ENCODE data around the gene CTBS.
"Not testable (repeated sequence)": the region's sequence is repeated elsewhere in the genome, so short reads cannot be mapped to it uniquely, and the experiment has no call there.

The CTBS gene

DNA sequence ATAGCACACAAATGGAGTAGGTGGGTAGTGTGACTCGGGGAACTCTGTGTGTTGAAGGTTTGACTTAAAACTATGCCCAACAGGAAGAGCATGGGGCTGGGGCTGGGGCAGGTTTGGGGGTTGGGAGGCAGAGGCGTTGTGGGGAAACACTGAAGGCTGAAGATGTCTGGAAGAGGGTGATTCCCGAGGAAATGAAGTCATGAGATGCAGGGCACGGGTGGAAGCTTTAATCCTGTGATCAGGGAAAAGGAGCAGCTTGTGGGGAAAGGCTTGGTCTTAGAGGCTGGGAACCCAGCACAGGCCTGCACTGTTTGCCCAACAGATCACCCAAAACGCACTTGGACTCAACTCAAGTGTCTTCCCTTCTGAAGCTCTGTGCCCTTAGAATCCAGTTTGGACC is 26.6 kb upstream of the CTBS start:
- H3K36me3 Mint-ChIP-seq (ENCODE audit: low read depth), result peaks cover 1% of the 10 kb centered on the region
- H3K27me3 Mint-ChIP-seq (ENCODE audit: low read depth), result no peaks in the 10 kb centered on the region
- no peak overlapping the region for H3K4me3 Mint-ChIP-seq
- peaks cover 22% of the 10 kb centered on the region for H3K9me3 Mint-ChIP-seq
- H3K27ac Mint-ChIP-seq, result no peak overlapping the region
- peaks cover 13% of the 10 kb centered on the region for H3K4me1 Mint-ChIP-seq (ENCODE audit: low read depth)

DNA sequence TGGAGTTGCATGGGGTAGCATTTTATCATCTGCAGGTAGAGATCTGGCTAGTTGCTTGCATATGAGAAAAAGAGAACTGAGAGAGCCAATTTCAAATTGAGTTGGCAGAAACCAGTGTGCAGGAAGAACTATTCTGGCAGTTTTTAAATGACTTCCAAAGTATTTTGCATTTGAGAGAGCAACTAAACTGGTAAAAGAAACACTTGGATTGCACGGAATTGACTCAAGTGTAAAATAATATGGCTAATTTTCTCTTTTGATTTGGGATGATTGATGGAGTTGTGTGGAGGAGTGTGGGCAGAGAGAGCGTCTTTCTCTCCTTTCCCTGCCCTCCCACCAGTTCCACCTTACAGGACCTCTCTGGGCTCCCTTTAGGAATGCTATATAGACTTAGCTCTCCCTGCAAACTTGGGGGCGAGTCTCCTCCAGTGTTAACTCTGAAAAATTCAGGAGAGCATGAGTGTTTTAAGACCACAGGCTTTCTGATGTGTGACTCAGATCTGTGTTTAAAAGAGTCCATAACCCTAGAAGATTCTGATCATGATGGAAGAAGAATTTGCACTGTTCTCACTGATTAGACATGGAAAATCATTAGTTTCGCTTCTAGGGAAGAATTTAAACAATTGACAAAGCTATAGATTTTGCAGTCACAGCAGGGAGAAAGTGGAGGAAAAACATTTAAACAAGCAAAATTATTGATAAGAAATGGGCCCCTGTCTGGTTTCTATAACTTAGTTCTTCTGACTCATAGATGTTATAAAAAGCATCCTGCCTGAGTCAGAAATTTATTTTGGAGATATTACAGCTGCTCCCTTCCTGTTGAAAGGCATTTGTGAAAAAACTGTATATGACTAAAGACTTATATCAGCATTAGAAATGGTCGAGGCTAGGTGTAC is 24.9 kb upstream of the CTBS start:
- H3K27ac Mint-ChIP-seq, result no peak overlapping the region
- peaks cover 12% of the 10 kb centered on the region for H3K9me3 Mint-ChIP-seq
- H3K36me3 Mint-ChIP-seq (ENCODE audit: low read depth), result no peaks in the 10 kb centered on the region
- H3K4me3 Mint-ChIP-seq, result no peak overlapping the region
- H3K27me3 Mint-ChIP-seq (ENCODE audit: low read depth), result no peaks in the 10 kb centered on the region
- H3K4me1 Mint-ChIP-seq (ENCODE audit: low read depth), result peaks cover 13% of the 10 kb centered on the region

DNA sequence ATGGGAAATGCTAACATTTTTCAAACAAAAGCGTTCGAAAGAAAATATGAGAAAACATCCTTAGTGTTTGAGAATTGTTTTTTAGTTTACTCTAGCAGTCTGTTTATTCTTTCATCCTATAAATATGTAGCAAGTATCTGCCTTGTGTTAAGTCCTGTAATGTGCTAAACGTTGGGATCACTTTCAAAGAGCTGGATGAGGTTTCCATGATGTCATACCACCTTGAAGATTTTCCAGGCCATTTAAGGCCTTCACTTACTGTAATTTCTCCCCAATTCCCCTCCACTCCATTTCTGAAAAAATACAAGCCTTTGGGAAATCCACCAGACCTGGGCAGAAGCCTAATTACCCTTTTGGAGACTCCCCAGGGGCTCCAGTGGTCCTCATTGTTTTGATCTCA is 24.2 kb upstream of the CTBS start:
- no peak overlapping the region for H3K27ac Mint-ChIP-seq
- peaks cover 3% of the 10 kb centered on the region for H3K27me3 Mint-ChIP-seq (ENCODE audit: low read depth)
- H3K4me3 Mint-ChIP-seq, result no peak overlapping the region
- peaks cover 13% of the 10 kb centered on the region for H3K4me1 Mint-ChIP-seq (ENCODE audit: low read depth)
- peaks cover 18% of the 10 kb centered on the region for H3K9me3 Mint-ChIP-seq
- H3K36me3 Mint-ChIP-seq (ENCODE audit: low read depth), result no peaks in the 10 kb centered on the region

DNA sequence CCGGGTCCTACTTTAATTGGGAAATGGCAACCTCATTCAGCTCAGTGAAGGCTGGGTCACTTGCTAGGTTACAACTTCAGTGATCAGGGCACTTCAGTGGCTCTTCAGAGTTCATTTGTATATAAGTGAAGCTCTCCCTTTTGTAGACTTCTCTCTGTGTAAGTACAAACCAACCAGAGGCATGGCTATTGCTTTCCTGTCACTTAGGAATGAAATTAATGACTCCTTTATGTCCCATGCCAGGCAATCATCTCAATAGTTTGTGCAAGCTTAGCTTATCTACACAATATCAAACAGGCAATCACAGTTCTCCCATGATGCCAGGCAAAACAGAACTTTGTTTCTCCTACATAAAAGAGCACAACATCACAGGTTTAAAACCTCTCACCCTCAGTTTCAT is 22.8 kb upstream of the CTBS start:
- H3K36me3 Mint-ChIP-seq (ENCODE audit: low read depth), result no peaks in the 10 kb centered on the region
- peaks cover 10% of the 10 kb centered on the region for H3K27me3 Mint-ChIP-seq (ENCODE audit: low read depth)
- H3K4me3 Mint-ChIP-seq, result no peak overlapping the region
- H3K4me1 Mint-ChIP-seq (ENCODE audit: low read depth), result peaks cover 13% of the 10 kb centered on the region
- H3K9me3 Mint-ChIP-seq, result peaks cover 18% of the 10 kb centered on the region
- H3K27ac Mint-ChIP-seq, result no peak overlapping the region

- H3K36me3 Mint-ChIP-seq (ENCODE audit: low read depth); H3K27ac Mint-ChIP-seq; H3K4me3 Mint-ChIP-seq: not testable (repeated sequence)
- peaks cover 13% of the 10 kb centered on the region for H3K4me1 Mint-ChIP-seq (ENCODE audit: low read depth)
- H3K9me3 Mint-ChIP-seq, result peaks cover 20% of the 10 kb centered on the region
- H3K27me3 Mint-ChIP-seq (ENCODE audit: low read depth), result peaks cover 16% of the 10 kb centered on the region
Observed at GRCh38 chr1:84594959-84595358, 20.7 kb upstream of the CTBS start.

- no peak overlapping the region for H3K4me3 Mint-ChIP-seq
- H3K27ac Mint-ChIP-seq, result no peak overlapping the region
- peaks cover 10% of the 10 kb centered on the region for H3K9me3 Mint-ChIP-seq
- H3K36me3 Mint-ChIP-seq (ENCODE audit: low read depth), result no peaks in the 10 kb centered on the region
- peaks cover 9% of the 10 kb centered on the region for H3K27me3 Mint-ChIP-seq (ENCODE audit: low read depth)
- no peaks in the 10 kb centered on the region for H3K4me1 Mint-ChIP-seq (ENCODE audit: low read depth)
Observed at GRCh38 chr1:84587099-84587498, 12.9 kb upstream of the CTBS start.

- Mint-ChIP-seq H3K27ac (no peak overlapping the region), H3K36me3 (ENCODE audit: low read depth) (no peaks in the 10 kb centered on the region), H3K4me1 (ENCODE audit: low read depth) (no peaks in the 10 kb centered on the region), H3K4me3 (no peak overlapping the region), H3K27me3 (ENCODE audit: low read depth) (peaks cover 5% of the 10 kb centered on the region), H3K9me3 (peaks cover 9% of the 10 kb centered on the region)
Observed at GRCh38 chr1:84585803-84586202, 11.6 kb upstream of the CTBS start.

DNA sequence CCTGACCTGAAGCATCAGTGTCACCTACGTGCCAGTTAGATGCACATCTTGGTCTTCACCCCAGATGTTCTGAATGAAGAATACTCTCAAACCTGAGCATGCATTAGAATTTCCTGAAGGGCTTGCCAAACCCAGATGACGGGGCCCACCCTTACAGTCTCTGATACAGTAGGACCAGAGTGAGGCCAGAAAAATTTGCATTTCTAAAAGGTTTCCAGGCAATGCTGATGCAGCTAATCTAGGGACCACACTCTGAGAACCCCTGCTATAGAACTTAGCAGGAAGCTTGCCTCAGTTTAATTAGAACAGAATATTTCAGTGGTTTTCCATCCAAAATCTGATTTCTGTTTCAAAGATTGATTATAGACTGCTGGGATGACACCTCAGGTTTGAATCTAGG is 9.9 kb upstream of the CTBS start:
- no peaks in the 10 kb centered on the region for H3K4me1 Mint-ChIP-seq (ENCODE audit: low read depth)
- no peak overlapping the region for H3K4me3 Mint-ChIP-seq
- peaks cover 6% of the 10 kb centered on the region for H3K9me3 Mint-ChIP-seq
- no peaks in the 10 kb centered on the region for H3K36me3 Mint-ChIP-seq (ENCODE audit: low read depth)
- H3K27me3 Mint-ChIP-seq (ENCODE audit: low read depth), result no peaks in the 10 kb centered on the region
- H3K27ac Mint-ChIP-seq, result no peak overlapping the region

- no peak overlapping the region for H3K4me3 Mint-ChIP-seq
- peaks cover 6% of the 10 kb centered on the region for H3K9me3 Mint-ChIP-seq
- H3K27me3 Mint-ChIP-seq (ENCODE audit: low read depth), result no peaks in the 10 kb centered on the region
- H3K27ac Mint-ChIP-seq, result no peak overlapping the region
- no peaks in the 10 kb centered on the region for H3K36me3 Mint-ChIP-seq (ENCODE audit: low read depth)
- H3K4me1 Mint-ChIP-seq (ENCODE audit: low read depth), result no peaks in the 10 kb centered on the region
Observed at GRCh38 chr1:84583648-84584047, 9.4 kb upstream of the CTBS start.

GRCh38 chr1:84582802-84583587 is 8.8 kb upstream of the CTBS start:
- Mint-ChIP-seq H3K4me3 (no peak overlapping the region), H3K9me3 (peaks cover 6% of the 10 kb centered on the region), H3K27ac (no peak overlapping the region), H3K4me1 (ENCODE audit: low read depth) (no peaks in the 10 kb centered on the region), H3K27me3 (ENCODE audit: low read depth) (no peaks in the 10 kb centered on the region), H3K36me3 (ENCODE audit: low read depth) (no peaks in the 10 kb centered on the region)

- no peak overlapping the region for H3K27ac Mint-ChIP-seq
- no peaks in the 10 kb centered on the region for H3K36me3 Mint-ChIP-seq (ENCODE audit: low read depth)
- H3K27me3 Mint-ChIP-seq (ENCODE audit: low read depth), result no peaks in the 10 kb centered on the region
Observed at GRCh38 chr1:84581648-84582047, 7.4 kb upstream of the CTBS start.

DNA sequence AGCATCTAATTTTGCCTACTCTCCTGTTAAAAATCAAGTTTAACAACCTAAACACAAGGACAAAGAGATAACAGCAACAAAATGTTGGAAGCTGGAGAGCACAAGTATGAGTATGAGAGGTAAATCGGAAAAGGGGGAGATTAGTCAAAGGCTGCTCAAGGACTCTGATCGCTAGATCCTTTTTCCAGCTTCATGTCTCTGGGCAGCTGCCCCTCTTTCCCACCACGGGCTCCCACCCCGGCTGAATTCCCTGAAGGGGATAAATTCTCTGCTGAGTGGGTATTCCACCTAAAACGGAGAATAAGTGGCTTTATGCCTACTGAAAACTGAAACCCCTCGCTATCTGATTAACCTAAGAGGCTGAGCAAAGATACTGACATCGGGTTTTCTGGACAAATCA is 696 bp upstream of the CTBS start:
- Mint-ChIP-seq H3K4me1 (ENCODE audit: low read depth) (peaks cover 37% of the 10 kb centered on the region), H3K4me3 (peak overlapping the region; percentile 96), H3K9me3 (peaks cover 6% of the 10 kb centered on the region), H3K27me3 (ENCODE audit: low read depth) (no peaks in the 10 kb centered on the region), H3K27ac (peak overlapping the region; percentile 100), H3K36me3 (ENCODE audit: low read depth) (peaks cover 26% of the 10 kb centered on the region)

More at GRCh38 chr1:84581648-84582047, 7.4 kb upstream of the CTBS start:
- peaks cover 6% of the 10 kb centered on the region for H3K9me3 Mint-ChIP-seq
- no peak overlapping the region for H3K4me3 Mint-ChIP-seq
- H3K4me1 Mint-ChIP-seq (ENCODE audit: low read depth), result peaks cover 1% of the 10 kb centered on the region

DNA sequence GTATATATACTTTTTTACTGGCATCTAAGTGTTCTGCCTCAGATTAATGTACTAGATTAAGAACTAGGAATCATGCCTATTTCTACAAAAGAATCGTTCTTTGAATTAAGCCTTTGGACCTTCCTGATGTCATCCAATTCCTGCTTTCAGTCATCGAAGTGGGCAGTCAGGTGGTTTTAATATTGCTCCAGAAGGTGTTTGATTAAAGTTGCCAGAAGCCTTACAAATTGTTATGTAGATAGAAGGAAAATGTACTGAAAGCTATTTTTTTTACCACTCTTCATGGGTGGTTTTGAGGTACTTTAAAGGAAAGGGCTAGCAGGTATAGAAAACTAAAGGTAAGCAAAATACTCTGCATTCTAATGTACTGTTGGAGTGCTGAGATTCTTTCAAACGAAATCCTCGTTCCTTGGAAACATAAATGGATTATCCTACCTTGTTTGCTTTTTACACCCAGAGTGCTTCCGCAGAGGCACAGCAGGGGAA is 716 bp downstream of the CTBS start:
- H3K27ac Mint-ChIP-seq, result peak overlapping the region; percentile 100
- peaks cover 6% of the 10 kb centered on the region for H3K9me3 Mint-ChIP-seq
- no peaks in the 10 kb centered on the region for H3K27me3 Mint-ChIP-seq (ENCODE audit: low read depth)
- H3K4me3 Mint-ChIP-seq, result peak overlapping the region; percentile 96
- peaks cover 33% of the 10 kb centered on the region for H3K36me3 Mint-ChIP-seq (ENCODE audit: low read depth)
- peaks cover 39% of the 10 kb centered on the region for H3K4me1 Mint-ChIP-seq (ENCODE audit: low read depth)

- H3K27me3 Mint-ChIP-seq (ENCODE audit: low read depth), result no peaks in the 10 kb centered on the region
- H3K9me3 Mint-ChIP-seq, result peaks cover 6% of the 10 kb centered on the region
- peak overlapping the region; percentile 13 for H3K4me3 Mint-ChIP-seq
- H3K36me3 Mint-ChIP-seq (ENCODE audit: low read depth), result peaks cover 44% of the 10 kb centered on the region
- peaks cover 45% of the 10 kb centered on the region for H3K4me1 Mint-ChIP-seq (ENCODE audit: low read depth)
- no peak overlapping the region for H3K27ac Mint-ChIP-seq
Observed at GRCh38 chr1:84571150-84571535, 3.1 kb downstream of the CTBS start.

Measured in T-helper 1 cell treated with Interleukin-12 subunit alpha and Interleukin-12 subunit beta and Interleukin-4 antibody, amounts not matched to agents 30 μg/mL and 1 μg/mL, for 36 hours (primary cell).